ENCODE measurements around the gene PCNX3. TPM values are rescaled to one million over a fixed set of nuclear protein-coding genes. Genes with fewer than 3 reads are reported as not detected.
"Not testable (repeated sequence)": the region's sequence is repeated elsewhere in the genome, so short reads cannot be mapped to it uniquely, and the experiment has no call there.

Gene PCNX3
- total RNA-seq, 1 donor from 2014 or later = 57.6 TPM

DNA sequence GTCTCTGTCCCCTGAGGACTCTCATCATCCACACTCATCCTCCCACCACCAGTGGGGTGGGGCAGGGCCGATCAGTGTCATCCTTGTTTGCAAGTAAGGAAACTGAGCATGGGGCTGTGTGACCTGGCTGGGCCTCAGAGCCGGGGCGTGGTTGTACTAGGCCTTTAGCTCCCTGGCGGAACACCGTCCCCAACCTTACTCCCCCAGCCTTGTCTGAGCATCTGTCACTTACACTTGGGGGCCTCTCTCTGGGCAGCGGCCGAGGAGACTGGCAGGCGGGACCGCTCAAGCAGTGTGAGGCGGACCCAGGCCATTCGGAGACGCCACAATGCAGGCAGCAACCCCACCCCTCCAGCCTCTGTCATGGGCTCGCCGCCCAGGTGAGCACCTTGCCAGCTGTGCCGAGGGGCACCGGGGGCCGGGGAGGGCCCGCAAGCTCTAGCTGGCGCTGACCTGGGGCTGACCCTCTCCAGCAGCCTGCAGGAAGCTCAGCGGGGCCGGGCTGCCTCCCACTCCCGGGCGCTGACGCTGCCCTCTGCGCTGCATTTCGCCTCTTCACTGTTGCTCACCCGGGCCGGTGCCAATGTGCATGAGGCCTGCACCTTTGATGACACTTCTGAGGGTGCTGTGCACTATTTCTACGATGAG is 3.8 kb downstream of the PCNX3 start:
- DNase-seq (ENCODE audit: low spot score) = no peak

- DNase-seq (ENCODE audit: low spot score) = no peak
These were observed 5.1 kb downstream of the PCNX3 start for GRCh38 chr11:65620666-65621065.

GRCh38 chr11:65621460-65621859 is 5.9 kb downstream of the PCNX3 start:
- no peak for DNase-seq (ENCODE audit: low spot score)

GRCh38 chr11:65622011-65622410 is 6.4 kb downstream of the PCNX3 start:
- DNase-seq (ENCODE audit: low spot score) = no peak

GRCh38 chr11:65623177-65623576 is 7.6 kb downstream of the PCNX3 start:
- no peak for DNase-seq (ENCODE audit: low spot score)

- DNase-seq (ENCODE audit: low spot score) = no peak
These were observed 8.5 kb downstream of the PCNX3 start for GRCh38 chr11:65623852-65624616.

- DNase-seq (ENCODE audit: low spot score) = no peak
These were observed 9.5 kb downstream of the PCNX3 start for GRCh38 chr11:65624931-65625627.

GRCh38 chr11:65625628-65626342 is 10.2 kb downstream of the PCNX3 start:
- no peak for DNase-seq (ENCODE audit: low spot score)

DNA sequence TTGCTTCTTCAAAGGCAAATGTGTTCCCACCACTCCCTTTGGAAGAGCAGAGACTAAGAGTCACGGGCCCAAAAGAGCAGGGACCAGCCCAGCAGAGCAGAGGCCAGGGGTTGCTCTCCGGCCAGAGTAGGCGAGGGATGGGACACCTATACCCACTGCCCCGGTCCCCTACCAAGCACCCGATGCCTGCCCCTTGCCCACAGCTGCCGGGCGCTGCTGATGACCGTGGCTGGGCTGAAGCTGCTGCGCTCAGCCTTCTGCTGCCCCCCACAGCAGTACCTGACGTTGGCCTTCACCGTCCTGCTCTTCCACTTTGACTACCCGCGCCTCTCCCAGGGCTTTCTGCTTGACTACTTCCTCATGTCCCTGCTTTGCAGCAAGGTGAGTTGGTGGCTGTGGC is 11.6 kb downstream of the PCNX3 start:
- no peak for DNase-seq (ENCODE audit: low spot score)

- no peak for DNase-seq (ENCODE audit: low spot score)
These were observed 14.0 kb downstream of the PCNX3 start for GRCh38 chr11:65629579-65629978.

GRCh38 chr11:65630215-65630614 is 14.6 kb downstream of the PCNX3 start:
- no peak for DNase-seq (ENCODE audit: low spot score)

DNA sequence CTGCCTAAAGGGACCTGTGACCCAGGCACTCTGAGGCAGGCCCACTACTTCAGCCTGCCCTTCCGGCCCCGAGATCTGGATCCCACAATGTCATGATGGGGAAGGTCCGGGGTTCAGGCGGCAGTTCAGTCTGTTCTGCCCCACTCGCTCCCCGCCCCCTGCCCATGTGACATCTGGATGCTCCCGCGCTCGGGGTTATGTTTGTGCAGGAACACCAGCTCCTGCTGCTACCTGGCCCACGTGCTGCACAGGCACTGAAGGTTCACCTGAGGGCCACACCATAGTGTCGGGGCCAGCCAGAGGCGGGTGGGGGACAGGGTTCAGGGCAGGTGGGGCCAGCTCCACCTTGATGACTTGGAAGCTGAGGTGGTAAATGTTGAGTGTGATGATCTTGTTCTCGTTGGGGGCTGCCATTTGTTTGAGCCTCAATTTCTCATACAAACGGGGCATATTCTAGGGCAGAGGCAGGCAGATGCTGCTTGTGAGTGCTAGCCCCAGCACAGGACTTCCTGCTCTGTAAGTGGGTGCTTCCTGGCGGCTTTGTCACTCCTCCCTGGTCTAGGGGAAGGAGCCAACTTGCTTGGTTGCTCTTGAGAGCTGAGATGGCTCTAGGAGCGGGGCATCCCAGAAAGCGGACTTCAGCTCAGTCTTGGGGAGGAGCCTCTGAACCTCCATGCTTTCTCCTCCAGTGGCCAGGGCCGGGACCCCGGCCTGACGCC is 18.0 kb downstream of the PCNX3 start:
- DNase-seq (ENCODE audit: low spot score) = no peak

GRCh38 chr11:65634109-65634436 is 18.5 kb downstream of the PCNX3 start:
- DNase-seq (ENCODE audit: low spot score) = no peak

- DNase-seq (ENCODE audit: low spot score) = no peak
These were observed 18.9 kb downstream of the PCNX3 start for GRCh38 chr11:65634440-65634839.

- DNase-seq (ENCODE audit: low spot score) = no peak
These were observed 19.5 kb downstream of the PCNX3 start for GRCh38 chr11:65634905-65635731.

DNA sequence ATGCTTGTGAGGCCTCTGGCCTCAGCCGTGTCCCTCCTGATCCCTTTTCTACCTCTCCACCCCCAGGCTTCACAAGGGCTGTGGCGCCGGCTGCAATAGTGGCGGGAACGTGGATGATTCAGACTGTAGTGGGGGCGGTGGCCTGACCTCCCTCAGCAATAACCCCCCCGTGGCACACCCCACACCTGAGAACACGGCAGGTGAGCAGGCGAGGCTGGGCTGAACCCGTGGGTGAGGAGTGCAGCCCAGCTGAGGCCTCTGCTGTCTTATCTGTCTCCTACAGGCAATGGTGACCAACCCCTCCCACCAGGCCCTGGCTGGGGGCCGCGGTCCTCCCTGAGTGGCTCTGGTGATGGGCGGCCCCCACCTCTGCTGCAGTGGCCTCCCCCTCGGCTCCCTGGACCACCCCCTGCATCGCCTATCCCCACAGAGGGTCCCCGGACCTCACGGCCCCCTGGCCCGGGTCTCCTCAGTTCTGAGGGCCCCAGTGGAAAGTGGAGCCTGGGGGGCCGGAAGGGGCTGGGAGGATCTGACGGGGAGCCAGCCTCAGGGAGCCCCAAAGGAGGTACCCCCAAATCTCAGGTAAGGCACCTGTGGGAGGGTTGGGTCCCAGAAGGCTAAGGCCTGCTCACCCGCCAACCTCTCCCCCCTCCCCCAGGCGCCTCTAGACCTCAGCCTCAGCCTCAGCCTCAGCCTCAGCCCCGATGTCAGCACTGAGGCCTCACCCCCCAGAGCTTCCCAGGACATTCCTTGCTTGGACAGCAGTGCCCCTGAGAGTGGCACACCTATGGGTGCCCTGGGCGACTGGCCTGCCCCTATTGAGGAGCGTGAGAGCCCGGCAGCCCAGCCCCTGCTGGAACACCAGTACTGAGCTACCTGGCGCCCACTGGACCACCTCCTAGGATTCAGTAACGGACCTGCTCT is 20.8 kb downstream of the PCNX3 start:
- DNase-seq (ENCODE audit: low spot score) = no peak

DNA sequence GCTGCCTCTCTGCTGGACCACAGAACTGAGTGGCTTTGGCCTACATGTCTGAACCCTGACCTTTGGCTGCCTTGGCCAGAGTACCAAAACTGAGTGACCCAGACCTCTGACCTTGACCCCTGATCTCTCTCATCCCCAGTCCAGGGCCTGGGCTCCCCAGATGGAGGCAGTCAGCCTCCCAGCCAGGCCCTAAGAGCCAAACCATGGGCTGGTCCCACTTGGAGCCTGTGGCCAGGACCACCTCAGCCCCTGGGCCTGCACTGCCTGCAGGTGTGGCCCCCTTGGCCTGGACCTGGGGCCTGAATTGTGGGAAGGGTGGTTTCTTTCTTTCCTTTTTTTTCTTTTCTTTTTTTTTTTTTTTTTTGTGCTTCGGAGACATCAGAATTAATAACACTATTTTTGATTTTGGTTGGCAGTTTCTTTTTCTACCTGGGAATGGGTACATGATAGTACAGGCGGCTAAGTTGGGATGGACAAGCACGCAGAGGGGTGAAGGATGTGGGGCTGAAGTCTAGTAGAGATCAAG is 21.5 kb downstream of the PCNX3 start:
- DNase-seq (ENCODE audit: low spot score) = no peak

- DNase-seq (ENCODE audit: low spot score) = no peak
These were observed 22.3 kb downstream of the PCNX3 start, which contains the start of gene SIPA1 for GRCh38 chr11:65637794-65638419. Gene SIPA1 (plus strand): TSS chr11:65638101. CDS start chr11:65640922, 2,821 bp downstream.

- DNase-seq (ENCODE audit: low spot score) = not testable (repeated sequence)
These were observed 23.6 kb downstream of the PCNX3 start for GRCh38 chr11:65639228-65639597.
